Neutrophil (primary cell): ENCODE measurements around the gene TNFRSF11A.

ENCODE experiments used
- H3K27ac ChIP-seq: fragments of 200-600 bp; sonication (generic); 2 replicates; pipeline ENCODE4 v1.5.1; 2016; ENCODE audit warnings: mild to moderate bottlenecking, moderate library complexity
- H3K27me3 ChIP-seq: fragments of 200-600 bp; sonication (generic); 2 replicates; pipeline ENCODE4 v1.6.0; 2016; ENCODE audit warnings: mild to moderate bottlenecking
- H3K36me3 ChIP-seq: fragments of 200-600 bp; sonication (generic); 2 replicates; pipeline ENCODE4 v1.5.1; 2017
- H3K4me1 ChIP-seq, 2 experiments: fragments of 200-600 bp in 1 of 2; sonication (generic) in 1 of 2; 1 replicate in 1 of 2; 2 replicates in 1 of 2; pipeline versions ENCODE4 v1.5.1 to v1.6.1; 2013 to 2016; ENCODE audit warnings: low read depth in 1 of 2, low read length in 1 of 2, mild to moderate bottlenecking in 1 of 2, moderate library complexity in 1 of 2; ENCODE audit not compliant: control insufficient read depth in 1 of 2, insufficient read depth in 1 of 2
- H3K4me3 ChIP-seq, 2 experiments: fragments of 200-600 bp in 1 of 2; sonication (generic) in 1 of 2; 1 replicate in 1 of 2; 2 replicates in 1 of 2; pipeline ENCODE4 v1.5.1; 2013 to 2016; ENCODE audit warnings: low read depth in 1 of 2, low read length in 1 of 2, mild to moderate bottlenecking in 1 of 2, moderate library complexity in 1 of 2
- H3K9me3 ChIP-seq: fragments of 200-600 bp; sonication (generic); 2 replicates; pipeline ENCODE4 v1.5.1; 2016
- CTCF ChIP-seq: fragments of 200-600 bp; sonication (generic); IDR thresholded peaks from 2 replicates; pipeline ENCODE4 v1.5.1; 2016; ENCODE audit warnings: antibody characterized with exemption

TNFRSF11A gene

GRCh38 chr18:62426191-62426488 is 101.0 kb downstream of the TNFRSF11A start:
- H3K4me1 ChIP-seq, result peaks cover 14 to 18% of the 10 kb centered on the region in 2 experiments
- TF ChIP-seq CTCF, result no peak
- no peaks in the 10 kb centered on the region for H3K9me3 ChIP-seq

GRCh38 chr18:62432176-62432575 is 107.1 kb downstream of the TNFRSF11A start:
- no peak for TF ChIP-seq CTCF
- no peaks in the 10 kb centered on the region for H3K27me3 ChIP-seq
- no peaks in the 10 kb centered on the region for H3K9me3 ChIP-seq
- no peak overlapping the region for H3K27ac ChIP-seq
- H3K4me1 ChIP-seq, result peaks cover 0 to under 1% of the 10 kb centered on the region in 2 experiments
- no peak overlapping the region for H3K4me3 ChIP-seq
- no peaks in the 10 kb centered on the region for H3K36me3 ChIP-seq

More at GRCh38 chr18:62426191-62426488, 101.0 kb downstream of the TNFRSF11A start:
- H3K36me3 ChIP-seq, result no peaks in the 10 kb centered on the region
- H3K4me3 ChIP-seq, result no peak overlapping the region
- no peak overlapping the region for H3K27ac ChIP-seq
- no peaks in the 10 kb centered on the region for H3K27me3 ChIP-seq

- peaks cover 7 to 11% of the 10 kb centered on the region in 2 experiments for H3K4me1 ChIP-seq
- no peak for TF ChIP-seq CTCF
Observed at GRCh38 chr18:62434798-62435197, 109.7 kb downstream of the TNFRSF11A start.

GRCh38 chr18:62435435-62436031 is 110.4 kb downstream of the TNFRSF11A start:
- H3K4me3 ChIP-seq, result no peak overlapping the region
- no peaks in the 10 kb centered on the region for H3K36me3 ChIP-seq
- H3K9me3 ChIP-seq, result no peaks in the 10 kb centered on the region
- H3K27me3 ChIP-seq, result peaks cover 13% of the 10 kb centered on the region
- peaks cover 7 to 11% of the 10 kb centered on the region in 2 experiments for H3K4me1 ChIP-seq
- no peak for TF ChIP-seq CTCF
- no peak overlapping the region for H3K27ac ChIP-seq

More at GRCh38 chr18:62434798-62435197, 109.7 kb downstream of the TNFRSF11A start:
- no peak overlapping the region for H3K27ac ChIP-seq
- H3K9me3 ChIP-seq, result no peaks in the 10 kb centered on the region
- peaks cover 13% of the 10 kb centered on the region for H3K27me3 ChIP-seq
- no peaks in the 10 kb centered on the region for H3K36me3 ChIP-seq
- H3K4me3 ChIP-seq, result no peak overlapping the region

- Histone ChIP-seq H3K4me1 (peaks cover 7 to 11% of the 10 kb centered on the region in 2 experiments), H3K36me3 (no peaks in the 10 kb centered on the region), H3K4me3 (no peak overlapping the region), H3K27ac (no peak overlapping the region), H3K9me3 (no peaks in the 10 kb centered on the region), H3K27me3 (peaks cover 13% of the 10 kb centered on the region)
- no peak for TF ChIP-seq CTCF
Observed at GRCh38 chr18:62436636-62437234, 111.6 kb downstream of the TNFRSF11A start.
